PC-9 (cell line): ENCODE data around the gene TANGO6. TPM values are rescaled to one million over a fixed set of nuclear protein-coding genes. Genes with fewer than 3 reads are reported as not detected.

Experiments
- BruUV-seq: library from RNA; stranded (reverse); fragments of 400-500 nt; replicated peaks from 2 replicates; lab custom pipeline; 2021; lab: Mats Ljungman, UMichigan
- CTCF ChIA-PET: fragments of 300-600 bp; sonication (Branson Sonifier 250); formaldehyde crosslinking; loops from one replicate; lab custom pipeline; 2022; ENCODE audit warnings: antibody characterized with exemption; lab: Charles Lee
- POLR2A ChIA-PET: fragments of 300-600 bp; sonication (Branson Sonifier 250); formaldehyde crosslinking; loops from one replicate; lab custom pipeline; 2022; ENCODE audit warnings: antibody characterized with exemption; ENCODE audit not compliant: unreplicated experiment; lab: Charles Lee
- DNase-seq, 2 experiments: peaks; one replicate each; pipeline versions ENCODE4 v3.0.0 to v3.0.0-alpha.2; 2015 to 2022; ENCODE audit warnings: mixed read lengths in 1 of 2
- H2AFZ ChIP-seq: fragments of 200-600 bp; sonication (generic); 2 replicates; pipeline ENCODE4 v1.8.1; 2017; ENCODE audit warnings: antibody characterized with exemption
- H3F3A ChIP-seq: fragments of 200-600 bp; sonication (generic); 2 replicates; pipeline ENCODE4 v1.8.1; 2017; ENCODE audit warnings: antibody characterized with exemption, mild to moderate bottlenecking, low read depth; ENCODE audit not compliant: insufficient read depth
- H3K27ac ChIP-seq: fragments of 200-600 bp; sonication (generic); 2 replicates; pipeline ENCODE4 v1.6.1; 2016; ENCODE audit warnings: mixed run types
- H3K27me3 ChIP-seq: fragments of 200-600 bp; sonication (generic); 2 replicates; pipeline ENCODE4 v1.6.1; 2016; ENCODE audit warnings: low read depth, mixed run types; ENCODE audit not compliant: insufficient read depth
- H3K36me3 ChIP-seq: fragments of 200-600 bp; sonication (generic); 2 replicates; pipeline ENCODE4 v1.6.1; 2016; ENCODE audit warnings: low read depth, mixed run types
- H3K4me1 ChIP-seq: fragments of 200-600 bp; sonication (generic); replicated peaks from 2 replicates; pipeline ENCODE4 v1.6.1; 2016; ENCODE audit warnings: mixed run types; ENCODE audit not compliant: insufficient read depth
- H3K4me2 ChIP-seq: fragments of 200-600 bp; sonication (generic); 2 replicates; pipeline ENCODE4 v1.6.1; 2017; ENCODE audit warnings: mixed run types
- H3K4me3 ChIP-seq: fragments of 200-600 bp; sonication (generic); 2 replicates; pipeline ENCODE4 v1.6.1; 2016; ENCODE audit warnings: mixed run types
- H3K79me2 ChIP-seq: fragments of 200-600 bp; sonication (generic); 2 replicates; pipeline ENCODE4 v1.6.1; 2017; ENCODE audit warnings: low read depth, mixed run types
- H3K9me2 ChIP-seq: fragments of 200-600 bp; sonication (generic); 2 replicates; pipeline ENCODE4 v1.8.1; 2017; ENCODE audit warnings: mild to moderate bottlenecking; ENCODE audit not compliant: insufficient read depth
- H3K9me3 ChIP-seq: fragments of 200-600 bp; sonication (generic); 2 replicates; pipeline ENCODE4 v1.8.1; 2016; ENCODE audit warnings: low read depth; ENCODE audit not compliant: insufficient read depth
- H4K20me1 ChIP-seq: fragments of 200-600 bp; sonication (generic); 2 replicates; pipeline ENCODE4 v1.8.1; 2017; ENCODE audit not compliant: insufficient read depth
- EZH2 ChIP-seq: fragments of 200-600 bp; sonication (generic); IDR thresholded peaks from 2 replicates; pipeline ENCODE4 v1.8.0; 2017; ENCODE audit warnings: antibody characterized with exemption, low read depth
- intact Hi-C: fragments of 100-400 bp; cut with micrococcal nuclease; formaldehyde crosslinking; loops from one replicate; pipeline ENCODE4 v1.10.0; 2022; ENCODE audit not compliant: unreplicated experiment
- total RNA-seq: library from RNA; stranded (reverse); gene quantifications from 2 replicates; pipeline ENCODE4 v1.2.3, GENCODE V29; 2021
- TF ChIP-seq, protein P1 (sequence below): fragments of 200-600 bp; sonication (generic); conservative IDR thresholded peaks from 2 replicates; pipeline ENCODE4 v1.6.1; 2017; ENCODE audit warnings: mixed run types, antibody characterized with exemption, mild to moderate bottlenecking, moderate library complexity

Gene TANGO6
- total RNA-seq, 1 experiment from 2014 or later, result 5.8 TPM

DNA sequence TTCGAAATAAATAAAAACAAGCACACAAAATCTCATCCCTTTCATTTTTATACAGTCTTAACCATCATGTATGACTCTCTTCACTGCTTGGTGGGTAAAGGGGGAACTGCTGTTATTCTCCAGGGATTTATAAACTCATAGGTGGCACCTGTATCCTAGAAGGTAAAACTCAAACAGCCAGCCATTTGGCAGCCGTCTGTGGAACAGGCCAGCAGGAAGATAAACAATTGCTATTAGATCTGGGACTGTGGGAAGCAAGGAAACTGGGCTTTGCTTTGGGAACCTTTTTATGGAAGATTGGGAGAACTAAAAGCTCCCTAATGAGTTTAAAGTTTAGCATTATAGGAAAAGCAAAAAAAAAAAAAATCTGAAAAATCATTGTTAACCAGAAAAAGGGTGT is 126.0 kb downstream of the TANGO6 start:
- CTCF ChIA-PET, result no interaction called here
- Histone ChIP-seq H3K27ac (no peak overlapping the region), H3K4me2 (no peak overlapping the region), H3K36me3 (no peaks in the 10 kb centered on the region), H3K79me2 (no peaks in the 10 kb centered on the region), H3K4me1 (no peaks in the 10 kb centered on the region), H4K20me1 (no peaks in the 10 kb centered on the region), H3K27me3 (no peaks in the 10 kb centered on the region), H2AFZ (no peak overlapping the region), H3F3A (no peaks in the 10 kb centered on the region), H3K4me3 (no peak overlapping the region), H3K9me3 (no peaks in the 10 kb centered on the region), H3K9me2 (no peaks in the 10 kb centered on the region)
- no TSS peak for BruUV-seq
- POLR2A ChIA-PET, result no interaction called here
- TF ChIP-seq, protein P1, sequence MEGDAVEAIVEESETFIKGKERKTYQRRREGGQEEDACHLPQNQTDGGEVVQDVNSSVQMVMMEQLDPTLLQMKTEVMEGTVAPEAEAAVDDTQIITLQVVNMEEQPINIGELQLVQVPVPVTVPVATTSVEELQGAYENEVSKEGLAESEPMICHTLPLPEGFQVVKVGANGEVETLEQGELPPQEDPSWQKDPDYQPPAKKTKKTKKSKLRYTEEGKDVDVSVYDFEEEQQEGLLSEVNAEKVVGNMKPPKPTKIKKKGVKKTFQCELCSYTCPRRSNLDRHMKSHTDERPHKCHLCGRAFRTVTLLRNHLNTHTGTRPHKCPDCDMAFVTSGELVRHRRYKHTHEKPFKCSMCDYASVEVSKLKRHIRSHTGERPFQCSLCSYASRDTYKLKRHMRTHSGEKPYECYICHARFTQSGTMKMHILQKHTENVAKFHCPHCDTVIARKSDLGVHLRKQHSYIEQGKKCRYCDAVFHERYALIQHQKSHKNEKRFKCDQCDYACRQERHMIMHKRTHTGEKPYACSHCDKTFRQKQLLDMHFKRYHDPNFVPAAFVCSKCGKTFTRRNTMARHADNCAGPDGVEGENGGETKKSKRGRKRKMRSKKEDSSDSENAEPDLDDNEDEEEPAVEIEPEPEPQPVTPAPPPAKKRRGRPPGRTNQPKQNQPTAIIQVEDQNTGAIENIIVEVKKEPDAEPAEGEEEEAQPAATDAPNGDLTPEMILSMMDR, result no peak
- TF ChIP-seq EZH2, result no peak
- intact Hi-C loops, result no loop called here
- no peak for DNase-seq

DNA sequence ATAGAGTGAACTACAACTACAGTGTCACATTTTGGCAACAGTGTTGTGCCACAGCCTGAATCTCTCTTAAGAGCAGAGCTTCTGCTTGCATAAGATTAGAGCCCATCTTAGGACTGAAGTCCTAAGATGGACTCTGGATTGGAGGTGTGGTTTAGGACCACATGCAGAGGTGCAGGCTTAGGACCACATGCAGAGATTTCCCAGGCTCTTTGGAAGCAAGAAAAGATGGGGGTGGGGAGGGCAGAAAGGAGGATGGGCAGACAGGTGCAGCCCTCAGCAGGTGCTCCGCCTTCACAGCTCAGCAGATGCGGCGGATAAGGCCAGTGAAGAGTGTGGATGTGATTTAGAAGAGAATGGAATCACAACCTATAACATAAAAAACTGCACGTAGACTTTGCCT is 128.7 kb downstream of the TANGO6 start:
- Histone ChIP-seq H3K4me3 (no peak overlapping the region), H4K20me1 (no peaks in the 10 kb centered on the region), H3K36me3 (no peaks in the 10 kb centered on the region), H3K27me3 (no peaks in the 10 kb centered on the region), H2AFZ (no peak overlapping the region), H3K4me1 (no peaks in the 10 kb centered on the region), H3K9me3 (no peaks in the 10 kb centered on the region), H3K27ac (no peak overlapping the region), H3K4me2 (no peak overlapping the region), H3K9me2 (no peaks in the 10 kb centered on the region), H3F3A (no peaks in the 10 kb centered on the region), H3K79me2 (no peaks in the 10 kb centered on the region)
- no peak for DNase-seq
- POLR2A ChIA-PET, result no interaction called here
- CTCF ChIA-PET, result no interaction called here
- TF ChIP-seq, protein P1, result no peak
- TF ChIP-seq EZH2, result no peak
- BruUV-seq, result no TSS peak
- intact Hi-C loops, result no loop called here

DNA sequence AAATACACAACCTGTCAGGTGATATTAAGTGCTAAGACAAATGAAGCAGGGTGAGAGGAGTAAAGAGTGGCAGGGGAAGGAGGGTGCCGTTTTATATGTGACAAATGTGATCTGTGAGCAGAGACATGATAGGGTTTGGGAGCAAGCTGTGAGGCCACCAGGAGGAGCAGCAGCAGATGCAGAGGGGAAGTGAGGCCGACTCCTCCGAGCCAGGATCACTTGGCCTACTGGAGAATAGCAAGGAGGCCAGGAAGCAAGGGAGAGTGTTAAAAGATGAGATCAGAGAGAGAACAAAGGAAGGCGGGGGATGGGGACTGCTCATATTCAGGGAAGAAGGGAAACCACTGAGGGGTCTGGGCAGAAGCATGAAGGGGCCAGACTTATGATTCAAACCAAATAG is 129.4 kb downstream of the TANGO6 start:
- intact Hi-C loops, result no loop called here
- BruUV-seq, result no TSS peak
- ChIA-PET POLR2A (no interaction called here), CTCF (no interaction called here)
- no peak overlapping the region for H3K4me2 ChIP-seq
- no peaks in the 10 kb centered on the region for H3K27me3 ChIP-seq
- no peaks in the 10 kb centered on the region for H4K20me1 ChIP-seq
- no peak overlapping the region for H3K4me3 ChIP-seq
- no peaks in the 10 kb centered on the region for H3K4me1 ChIP-seq
- H3K27ac ChIP-seq, result no peak overlapping the region
- H3K9me2 ChIP-seq, result no peaks in the 10 kb centered on the region
- no peak overlapping the region for H2AFZ ChIP-seq
- H3K36me3 ChIP-seq, result no peaks in the 10 kb centered on the region
- DNase-seq, result peak in 1 of 2 experiments; percentile 24
- TF ChIP-seq EZH2, result no peak
- TF ChIP-seq, protein P1, result no peak
- H3K79me2 ChIP-seq, result no peaks in the 10 kb centered on the region
- H3F3A ChIP-seq, result no peaks in the 10 kb centered on the region
- no peaks in the 10 kb centered on the region for H3K9me3 ChIP-seq
